Measurements from ENCODE around the gene LCN15. TPM values are rescaled to one million over a fixed set of nuclear protein-coding genes. Genes with fewer than 3 reads are reported as not detected.
"Not testable (repeated sequence)": the region's sequence is repeated elsewhere in the genome, so short reads cannot be mapped to it uniquely, and the experiment has no call there.

The LCN15 gene
- total and polyA plus RNA-seq, 9 donors, result 0.16 to 4.0 (median 0.68) TPM; not detected in 1

DNA sequence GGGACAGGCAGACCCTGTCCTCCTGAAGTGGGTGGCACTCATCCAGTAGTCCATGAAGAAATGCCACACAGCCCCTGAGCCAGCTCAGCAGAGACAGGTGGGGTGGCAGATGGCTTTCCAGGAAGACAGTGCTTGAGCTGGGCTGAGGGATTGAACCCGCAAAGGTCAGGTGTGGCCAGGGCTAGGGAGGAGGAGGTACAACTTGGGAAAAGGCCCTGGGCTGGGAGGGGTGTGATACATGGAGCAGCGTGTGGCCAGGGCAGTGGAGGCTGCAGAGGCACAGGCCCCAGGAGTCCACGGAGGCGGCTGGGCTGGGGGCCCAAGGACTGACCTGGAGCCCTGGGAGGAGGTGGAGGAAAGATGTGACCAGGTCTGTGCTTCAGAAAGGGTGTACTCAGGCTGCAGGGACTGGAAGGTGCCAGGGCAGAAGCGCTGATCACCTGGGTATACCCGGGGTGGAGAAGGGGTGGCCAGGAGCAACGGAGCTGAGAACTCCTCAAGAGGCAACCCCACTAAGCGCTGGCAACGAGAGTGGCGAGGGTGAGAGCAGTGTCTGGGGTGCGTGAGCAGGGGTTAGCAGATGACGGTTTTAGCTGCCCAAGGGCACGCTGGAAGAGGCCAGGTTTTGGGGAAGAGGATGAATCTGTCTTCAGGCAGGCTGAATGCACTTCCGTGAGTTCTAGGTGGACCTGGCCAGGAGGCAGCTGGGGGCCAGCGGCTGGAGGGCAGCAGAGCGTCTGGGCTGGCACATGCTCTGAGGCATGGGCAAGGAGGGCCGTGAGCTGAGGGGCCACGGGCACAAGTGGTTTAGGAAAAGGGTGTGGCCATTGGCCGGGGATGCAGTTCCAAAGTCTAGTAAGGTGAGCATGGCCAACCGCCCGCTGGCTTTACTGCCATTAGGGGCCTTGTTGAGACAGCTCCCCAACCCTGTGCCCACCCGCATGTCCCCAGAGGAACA is 39.5 kb upstream of the LCN15 start:
- Histone ChIP-seq H3K36me3 (ENCODE audit: control insufficient read depth, insufficient read depth, low read length) (no peaks in the 10 kb centered on the region), H3K4me3 (ENCODE audit: low read length) (no peak overlapping the region), H3K27me3 (ENCODE audit: control insufficient read depth, insufficient read depth, low read length) (peaks cover 38% of the 10 kb centered on the region), H3K27ac (ENCODE audit: low read length) (no peak overlapping the region), H3K9me3 (replicated peaks; ENCODE audit: control insufficient read depth, low read depth, low read length) (no peaks in the 10 kb centered on the region), H3K4me1 (ENCODE audit: control insufficient read depth, insufficient read depth, low read length) (peaks cover 43% of the 10 kb centered on the region)
- 90% methylated on average over 22 of the region's 22 CpGs for WGBS (ENCODE audit: insufficient coverage)
- peak; percentile 10 for DNase-seq

DNA sequence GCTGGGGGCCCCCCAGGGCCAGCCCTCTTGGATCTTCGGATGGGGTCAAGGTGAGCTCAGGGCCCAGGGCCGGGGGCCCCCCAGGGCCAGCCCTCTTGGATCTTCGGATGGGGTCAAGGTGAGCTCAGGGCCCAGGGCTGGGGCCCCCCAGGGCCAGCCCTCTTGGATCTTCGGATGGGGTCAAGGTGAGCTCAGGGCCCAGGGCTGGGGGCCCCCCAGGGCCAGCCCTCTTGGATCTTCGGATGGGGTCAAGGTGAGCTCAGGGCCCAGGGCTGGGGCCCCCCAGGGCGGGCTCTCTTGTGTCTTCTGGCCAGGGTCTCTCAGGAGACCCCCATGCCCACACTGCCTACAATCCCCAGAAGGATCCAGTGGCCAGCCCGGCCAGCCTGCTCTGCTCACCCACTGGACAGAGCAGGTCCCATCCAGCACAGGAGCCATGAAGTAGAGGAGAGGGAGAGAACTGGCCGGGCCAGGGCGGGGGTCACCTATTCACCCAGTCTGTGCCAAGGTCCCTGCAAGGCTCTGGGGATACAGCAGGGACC is 38.8 kb upstream of the LCN15 start:
- not testable (repeated sequence) for H3K27ac ChIP-seq (ENCODE audit: low read length); DNase-seq; H3K9me3 ChIP-seq (replicated peaks; ENCODE audit: control insufficient read depth, low read depth, low read length); H3K36me3 ChIP-seq (ENCODE audit: control insufficient read depth, insufficient read depth, low read length); H3K4me3 ChIP-seq (ENCODE audit: low read length)
- Histone ChIP-seq H3K4me1 (ENCODE audit: control insufficient read depth, insufficient read depth, low read length) (peaks cover 44% of the 10 kb centered on the region), H3K27me3 (ENCODE audit: control insufficient read depth, insufficient read depth, low read length) (peaks cover 46% of the 10 kb centered on the region)
- 100% methylated on average over 2 of the region's 9 CpGs for WGBS (ENCODE audit: insufficient coverage)

DNA sequence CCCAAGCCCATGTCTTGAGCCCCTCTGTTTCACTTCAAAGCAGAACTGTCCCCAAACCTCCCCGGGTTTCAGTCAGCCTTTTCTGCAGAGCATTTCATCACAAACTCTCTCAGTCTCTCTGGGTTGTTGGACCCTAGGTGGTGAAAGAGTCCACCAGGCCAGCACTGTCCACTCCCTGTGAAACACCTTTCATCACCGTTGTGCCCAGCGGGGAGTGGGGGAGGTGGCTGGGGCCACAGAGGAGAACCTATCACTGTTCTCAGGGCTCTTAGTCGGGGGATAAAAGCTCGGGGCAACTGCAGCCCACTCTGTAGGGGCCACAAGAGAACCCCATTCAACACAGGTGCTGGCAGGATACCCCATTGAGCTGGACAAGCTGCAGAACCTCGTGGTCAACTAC is 38.0 kb upstream of the LCN15 start:
- H3K4me3 ChIP-seq (ENCODE audit: low read length), result no peak overlapping the region
- peaks cover 51% of the 10 kb centered on the region for H3K27me3 ChIP-seq (ENCODE audit: control insufficient read depth, insufficient read depth, low read length)
- no peak for DNase-seq
- peaks cover 48% of the 10 kb centered on the region for H3K4me1 ChIP-seq (ENCODE audit: control insufficient read depth, insufficient read depth, low read length)
- no peaks in the 10 kb centered on the region for H3K9me3 ChIP-seq (replicated peaks; ENCODE audit: control insufficient read depth, low read depth, low read length)
- WGBS (ENCODE audit: insufficient coverage), result 63% methylated on average over 2 of the region's 6 CpGs
- H3K36me3 ChIP-seq (ENCODE audit: control insufficient read depth, insufficient read depth, low read length), result no peaks in the 10 kb centered on the region
- no peak overlapping the region for H3K27ac ChIP-seq (ENCODE audit: low read length)

DNA sequence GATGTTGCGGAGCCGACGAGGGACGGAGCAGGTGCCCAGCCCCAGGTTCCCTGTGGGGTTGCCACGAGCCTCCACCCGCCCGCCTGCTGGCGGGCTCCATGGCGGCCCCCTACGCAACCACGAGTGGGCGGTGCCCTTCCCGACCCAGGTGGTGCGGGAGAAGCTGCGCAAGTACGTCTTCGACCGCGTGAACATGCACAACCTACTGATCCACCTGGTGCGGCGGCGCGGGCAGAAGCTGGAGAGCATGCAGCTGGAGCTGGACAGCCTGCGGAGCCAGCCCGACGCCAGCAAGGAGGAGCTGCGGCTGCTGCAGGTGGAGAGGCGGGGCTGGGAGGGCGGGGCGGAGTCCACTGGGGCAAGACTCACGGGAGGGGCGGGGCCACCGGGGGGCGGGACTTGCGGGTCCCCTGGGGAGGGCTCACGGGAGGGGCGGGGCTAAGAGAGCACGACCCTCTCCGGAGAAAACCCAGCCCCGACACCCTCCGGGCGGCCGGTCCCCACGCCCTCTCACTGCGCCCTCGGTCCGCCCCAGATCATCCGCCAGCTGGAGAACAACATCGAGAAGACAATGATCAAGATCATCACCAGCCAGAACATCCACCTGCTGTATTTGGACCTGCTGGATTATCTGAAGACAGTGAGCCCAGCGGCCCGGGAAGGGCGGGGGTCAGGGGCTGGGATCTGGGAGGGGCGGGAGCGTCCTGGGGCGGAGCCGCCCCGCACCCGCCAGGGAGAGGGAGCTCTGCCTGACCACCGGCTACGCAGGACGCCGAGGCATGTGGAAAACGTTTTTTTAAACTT is 35.7 kb upstream of the LCN15 start:
- WGBS (ENCODE audit: insufficient coverage), result under 1% methylated on average over 48 of the region's 63 CpGs
- Histone ChIP-seq H3K4me3 (ENCODE audit: low read length) (peak overlapping the region; percentile 8), H3K9me3 (replicated peaks; ENCODE audit: control insufficient read depth, low read depth, low read length) (no peaks in the 10 kb centered on the region), H3K27me3 (ENCODE audit: control insufficient read depth, insufficient read depth, low read length) (peaks cover 67% of the 10 kb centered on the region), H3K27ac (ENCODE audit: low read length) (no peak overlapping the region), H3K4me1 (ENCODE audit: control insufficient read depth, insufficient read depth, low read length) (peaks cover 48% of the 10 kb centered on the region), H3K36me3 (ENCODE audit: control insufficient read depth, insufficient read depth, low read length) (no peaks in the 10 kb centered on the region)
- DNase-seq, result no peak

DNA sequence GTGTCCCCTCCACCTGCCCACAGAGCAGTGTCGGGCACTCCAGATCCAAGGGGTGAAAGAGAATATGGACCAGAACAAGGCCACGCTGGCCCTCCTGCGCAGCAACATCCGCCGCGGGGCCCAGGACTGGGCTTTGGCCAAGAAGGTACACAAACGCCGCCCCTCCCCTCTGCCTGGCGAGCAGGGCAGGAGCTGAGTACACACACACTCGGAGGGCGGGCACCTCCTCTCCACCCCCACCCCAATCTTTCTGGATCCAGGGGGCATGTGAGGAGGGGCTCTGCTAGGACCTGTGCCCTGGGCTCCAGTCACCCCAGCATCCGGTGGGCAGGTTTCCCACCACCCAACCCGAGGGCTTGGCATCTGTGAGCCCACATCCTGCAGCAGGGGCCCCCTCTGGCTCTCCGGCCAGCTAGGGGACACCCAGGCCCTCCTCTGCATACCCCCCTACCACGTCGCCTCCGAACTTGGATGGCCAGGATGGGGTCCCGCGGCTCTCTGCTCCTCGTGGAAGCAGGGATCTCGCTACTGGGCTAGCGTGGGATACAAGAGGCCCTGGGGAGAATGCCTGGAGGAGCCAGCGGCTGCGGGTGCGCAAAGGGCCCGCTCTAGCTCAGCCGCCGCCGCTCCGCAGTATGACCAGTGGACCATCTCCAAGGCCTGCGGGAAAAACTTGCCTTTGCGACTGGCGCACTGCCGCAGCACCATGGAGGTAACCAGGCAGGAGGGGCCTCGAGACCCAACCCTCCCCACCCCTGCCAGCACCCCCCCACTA is 34.9 kb upstream of the LCN15 start:
- no peak for DNase-seq
- Histone ChIP-seq H3K27ac (ENCODE audit: low read length) (no peak overlapping the region), H3K36me3 (ENCODE audit: control insufficient read depth, insufficient read depth, low read length) (no peaks in the 10 kb centered on the region), H3K4me3 (ENCODE audit: low read length) (no peak overlapping the region), H3K27me3 (ENCODE audit: control insufficient read depth, insufficient read depth, low read length) (peaks cover 67% of the 10 kb centered on the region), H3K4me1 (ENCODE audit: control insufficient read depth, insufficient read depth, low read length) (peaks cover 40% of the 10 kb centered on the region), H3K9me3 (replicated peaks; ENCODE audit: control insufficient read depth, low read depth, low read length) (no peaks in the 10 kb centered on the region)
- WGBS (ENCODE audit: insufficient coverage), result 46% methylated on average over 16 of the region's 35 CpGs

DNA sequence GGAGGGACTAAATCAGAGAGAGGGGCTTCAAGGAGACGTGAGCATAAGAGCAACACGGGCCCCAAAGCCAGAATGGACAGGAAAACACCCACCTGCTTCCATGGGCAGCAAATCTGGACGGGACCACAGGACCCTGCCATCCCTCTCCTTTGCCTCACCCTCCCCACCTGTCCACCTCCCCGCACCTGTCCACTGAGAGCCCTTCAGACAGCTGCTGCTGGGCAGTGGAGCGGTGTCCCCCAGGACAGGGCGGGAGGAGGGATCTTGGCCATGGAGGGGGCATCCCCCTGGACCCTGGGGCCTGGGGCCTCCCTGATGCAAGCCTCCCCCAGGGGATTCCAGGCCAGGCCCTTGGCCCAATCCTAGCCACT is 34.4 kb upstream of the LCN15 start:
- Histone ChIP-seq H3K9me3 (replicated peaks; ENCODE audit: control insufficient read depth, low read depth, low read length) (no peaks in the 10 kb centered on the region), H3K4me3 (ENCODE audit: low read length) (no peak overlapping the region), H3K36me3 (ENCODE audit: control insufficient read depth, insufficient read depth, low read length) (no peaks in the 10 kb centered on the region), H3K27ac (ENCODE audit: low read length) (no peak overlapping the region), H3K4me1 (ENCODE audit: control insufficient read depth, insufficient read depth, low read length) (peaks cover 37% of the 10 kb centered on the region), H3K27me3 (ENCODE audit: control insufficient read depth, insufficient read depth, low read length) (peaks cover 67% of the 10 kb centered on the region)
- WGBS (ENCODE audit: insufficient coverage), result 60% methylated on average over 1 of the region's 6 CpGs
- DNase-seq, result no peak

DNA sequence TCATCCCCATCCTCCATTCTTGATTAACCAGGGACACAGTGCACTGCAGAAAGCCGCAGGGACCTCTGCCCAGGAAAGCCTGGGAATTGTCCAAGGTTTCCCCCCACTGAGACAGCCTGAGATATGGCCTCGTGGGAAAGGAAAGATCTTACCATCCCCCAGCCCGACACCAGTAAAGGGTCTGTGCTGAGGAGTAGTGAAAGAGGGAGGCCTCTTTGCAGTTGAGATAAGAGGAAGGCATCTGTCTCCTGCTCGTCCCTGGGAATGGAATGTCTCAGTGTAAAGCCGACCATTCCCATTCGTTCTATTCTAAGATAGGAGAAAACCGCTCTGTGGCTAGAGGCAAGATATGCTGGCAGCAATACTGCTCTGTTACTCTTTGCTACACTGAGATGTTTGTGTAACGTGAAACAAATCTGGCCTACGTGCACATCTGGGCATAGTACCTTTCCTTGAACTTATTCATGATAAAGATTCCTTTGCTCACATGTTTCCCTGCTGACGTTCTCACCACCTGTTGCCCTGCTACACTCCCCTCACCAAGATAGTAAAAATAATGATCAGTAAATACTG is 32.5 kb upstream of the LCN15 start:
- 0% methylated on average over 1 of the region's 10 CpGs for WGBS (ENCODE audit: insufficient coverage)
- H3K9me3 ChIP-seq (replicated peaks; ENCODE audit: control insufficient read depth, low read depth, low read length); H3K4me3 ChIP-seq (ENCODE audit: low read length); DNase-seq; H3K36me3 ChIP-seq (ENCODE audit: control insufficient read depth, insufficient read depth, low read length); H3K27ac ChIP-seq (ENCODE audit: low read length): not testable (repeated sequence)
- H3K4me1 ChIP-seq (ENCODE audit: control insufficient read depth, insufficient read depth, low read length), result peaks cover 44% of the 10 kb centered on the region
- H3K27me3 ChIP-seq (ENCODE audit: control insufficient read depth, insufficient read depth, low read length), result peaks cover 58% of the 10 kb centered on the region

DNA sequence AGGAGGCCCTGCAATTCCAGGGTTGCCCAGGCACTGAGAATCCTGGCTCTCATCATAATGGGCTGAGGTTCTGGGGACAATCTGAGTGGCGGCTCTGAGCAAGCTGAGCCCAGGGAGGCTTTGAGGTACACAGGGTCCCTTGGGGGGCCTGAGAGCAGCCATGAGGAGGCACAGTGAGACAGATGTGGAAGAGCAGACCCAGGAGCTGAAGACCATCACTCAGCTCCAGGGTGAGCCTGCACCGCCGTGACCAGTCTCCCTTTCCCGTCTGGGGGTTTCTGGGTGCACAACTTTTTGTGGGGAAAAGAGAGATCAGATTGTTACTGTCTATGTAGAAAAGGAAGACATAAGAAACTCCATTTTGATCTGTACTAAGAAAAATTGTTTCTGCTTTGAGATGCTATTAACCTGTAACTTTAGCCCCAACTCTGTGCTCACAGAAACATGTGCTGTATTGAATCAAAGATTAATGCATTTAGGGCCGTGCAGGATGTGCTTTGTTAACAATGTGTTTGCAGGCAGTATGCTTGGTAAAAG is 32.0 kb upstream of the LCN15 start, which contains the start of gene CCDC183:
Gene CCDC183, plus strand, starts transcription at position 101 of the 537 bp plus-strand sequence. Its CDS starts 60 bp downstream, at position 161.
- Histone ChIP-seq H3K36me3 (ENCODE audit: control insufficient read depth, insufficient read depth, low read length) (peaks cover 4% of the 10 kb centered on the region), H3K4me1 (ENCODE audit: control insufficient read depth, insufficient read depth, low read length) (peaks cover 50% of the 10 kb centered on the region), H3K27me3 (ENCODE audit: control insufficient read depth, insufficient read depth, low read length) (peaks cover 53% of the 10 kb centered on the region), H3K4me3 (ENCODE audit: low read length) (no peak within 1 kb of the TSS), H3K27ac (ENCODE audit: low read length) (no peak within 1 kb of the TSS), H3K9me3 (replicated peaks; ENCODE audit: control insufficient read depth, low read depth, low read length) (no peaks in the 10 kb centered on the region)
- DNase-seq, result no peak
- WGBS (ENCODE audit: insufficient coverage), result 24% methylated on average over 5 of the region's 5 CpGs

DNA sequence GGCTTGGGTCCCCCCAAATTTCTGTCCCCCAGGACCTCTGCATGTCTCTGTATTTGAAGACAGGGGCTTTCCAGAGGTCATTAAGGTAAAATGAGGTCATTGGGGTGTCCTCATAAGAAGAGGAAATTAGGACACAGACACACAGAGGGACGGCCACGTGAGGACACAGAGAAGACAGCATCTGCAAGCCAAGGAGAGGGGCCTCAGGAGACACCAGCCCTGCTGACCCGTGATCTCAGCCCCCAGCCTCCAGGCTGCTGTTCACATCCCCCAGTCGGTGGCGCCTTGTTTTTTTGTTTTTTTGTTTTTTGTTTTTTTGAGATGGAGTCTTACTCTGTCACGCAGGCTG is 30.7 kb upstream of the LCN15 start:
- H3K36me3 ChIP-seq (ENCODE audit: control insufficient read depth, insufficient read depth, low read length), result peaks cover 4% of the 10 kb centered on the region
- H3K9me3 ChIP-seq (replicated peaks; ENCODE audit: control insufficient read depth, low read depth, low read length), result no peaks in the 10 kb centered on the region
- H3K27ac ChIP-seq (ENCODE audit: low read length), result no peak overlapping the region
- peaks cover 40% of the 10 kb centered on the region for H3K27me3 ChIP-seq (ENCODE audit: control insufficient read depth, insufficient read depth, low read length)
- no peak overlapping the region for H3K4me3 ChIP-seq (ENCODE audit: low read length)
- WGBS (ENCODE audit: insufficient coverage), result 71% methylated on average over 2 of the region's 6 CpGs
- DNase-seq, result no peak
- H3K4me1 ChIP-seq (ENCODE audit: control insufficient read depth, insufficient read depth, low read length), result peaks cover 43% of the 10 kb centered on the region
